NOMO-1 treated with dmso at 0.1 percent for 144 hours (cell line): ENCODE results near the gene RCCD1.
A peak's percentile ranks its signal among the peaks of the same experiment; 100 is the strongest.

ENCODE experiments used
- DNase-seq: peaks from one replicate; lab custom pipeline; 2025; ENCODE audit not compliant: unreplicated experiment; lab: John Stamatoyannopoulos, UW

The RCCD1 gene

DNA sequence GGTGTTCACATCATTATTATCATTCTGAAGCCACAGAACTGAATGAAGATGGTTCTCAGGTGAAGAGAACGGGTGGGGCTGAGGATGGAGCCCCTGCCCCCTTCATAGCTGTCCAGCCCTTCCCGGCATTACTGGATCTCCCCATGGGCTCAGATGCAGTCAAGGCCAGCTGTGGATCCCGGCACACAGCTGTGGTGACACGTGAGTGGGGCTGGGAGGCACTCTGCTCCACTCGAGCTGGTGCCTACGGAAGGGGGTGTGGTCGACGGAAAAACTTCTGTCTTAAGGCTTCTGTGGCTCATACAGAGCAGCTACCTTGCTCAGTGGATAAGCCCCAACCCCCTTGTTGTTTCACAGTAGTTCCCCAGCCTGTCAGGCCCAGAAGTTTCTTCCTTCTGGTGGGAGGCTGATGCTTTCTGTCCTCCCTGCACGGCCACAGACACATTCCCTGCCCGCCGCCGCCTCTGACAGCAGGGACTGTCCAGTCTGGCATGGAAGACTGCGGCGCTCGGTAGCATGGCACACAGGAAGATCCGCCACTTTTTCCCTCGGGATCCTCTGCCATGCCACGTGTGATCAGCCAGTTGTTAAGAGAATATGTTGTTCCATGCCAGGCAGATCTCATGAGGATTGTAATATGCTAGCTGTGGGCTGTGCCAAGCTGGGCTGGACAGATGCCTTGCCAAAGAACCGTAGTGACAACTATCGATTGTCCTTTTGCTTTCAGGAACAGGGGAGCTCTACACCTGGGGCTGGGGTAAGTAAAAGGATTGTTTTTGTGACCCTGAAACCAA lies 5.8 kb downstream of the RCCD1 start:
- no peak for DNase-seq

DNA sequence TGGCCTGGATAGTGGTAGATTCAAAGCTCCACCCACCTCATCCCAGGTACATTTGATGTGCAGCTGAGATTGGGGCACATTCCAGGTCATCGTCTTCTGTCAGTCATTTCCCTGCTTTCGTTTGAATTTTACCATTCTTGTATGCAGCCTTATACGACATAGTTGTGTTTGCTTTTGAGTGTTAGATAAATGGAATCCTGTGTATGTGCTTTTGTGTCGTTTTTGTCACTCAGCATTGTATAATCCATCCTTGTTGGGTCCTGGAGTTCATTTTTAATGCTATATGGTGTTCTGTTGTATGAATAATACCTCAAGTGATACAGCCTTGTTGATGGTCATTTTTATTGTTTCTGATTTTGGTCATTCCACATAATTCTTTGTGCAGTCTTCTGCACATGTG lies 7.3 kb downstream of the RCCD1 start:
- no peak for DNase-seq

DNA sequence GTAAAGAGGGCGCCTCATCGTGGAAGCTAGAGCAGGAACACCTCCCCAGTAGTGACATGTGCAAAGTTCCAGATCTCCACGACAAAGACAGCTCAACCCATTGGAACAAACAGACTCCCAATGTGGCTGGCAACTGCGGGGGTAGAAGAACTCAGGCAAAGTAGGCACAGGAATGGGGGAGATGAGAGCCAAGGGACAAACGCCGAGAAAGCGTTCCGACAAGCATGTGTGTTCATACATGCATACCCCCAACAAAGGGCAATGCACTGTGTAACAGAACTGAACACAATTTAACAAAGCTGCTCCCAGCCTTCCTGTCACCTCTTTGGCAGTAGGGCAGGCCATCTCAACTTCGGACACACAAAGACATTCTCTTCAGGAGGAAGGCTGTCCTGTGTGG lies 11.6 kb downstream of the RCCD1 start:
- DNase-seq = no peak

DNA sequence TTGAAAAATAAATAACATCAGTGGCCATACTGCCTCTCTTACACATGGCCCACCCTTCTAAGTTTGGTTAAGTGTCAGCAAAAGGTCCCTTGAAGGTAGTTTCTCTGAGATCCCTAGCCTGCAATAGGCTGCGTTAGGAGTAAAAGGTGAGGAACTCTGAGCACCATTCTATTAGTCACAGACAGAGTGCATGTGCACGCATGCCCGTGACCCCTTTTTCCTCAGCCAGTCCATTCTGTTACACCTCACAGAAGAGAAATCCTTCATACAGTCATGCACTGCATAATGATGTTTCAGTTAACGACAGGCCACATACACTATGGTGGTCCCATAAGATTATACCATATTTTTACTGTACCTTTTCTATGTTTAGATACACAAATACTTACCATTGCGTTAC lies 12.5 kb downstream of the RCCD1 start:
- DNase-seq = no peak

DNA sequence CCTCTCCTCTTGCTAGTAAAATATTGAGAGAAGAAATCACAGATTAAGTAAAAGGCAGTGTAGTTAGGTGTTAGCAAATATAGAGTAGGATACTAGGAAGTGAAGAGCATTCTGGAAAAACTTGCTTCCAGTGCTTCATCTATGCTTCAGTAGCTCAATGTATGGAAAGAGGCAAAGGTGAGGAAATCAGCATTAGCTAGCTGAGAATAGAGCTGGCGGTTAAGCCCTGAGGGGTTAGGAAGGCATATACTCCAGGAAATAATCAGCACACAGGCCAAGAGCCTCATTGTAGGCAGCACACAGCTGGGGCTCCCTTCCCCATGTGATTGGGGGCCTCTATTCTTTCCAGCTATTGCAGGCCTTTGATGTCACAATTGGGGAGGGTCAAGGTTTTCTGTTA lies 13.8 kb downstream of the RCCD1 start:
- DNase-seq = no peak

DNA sequence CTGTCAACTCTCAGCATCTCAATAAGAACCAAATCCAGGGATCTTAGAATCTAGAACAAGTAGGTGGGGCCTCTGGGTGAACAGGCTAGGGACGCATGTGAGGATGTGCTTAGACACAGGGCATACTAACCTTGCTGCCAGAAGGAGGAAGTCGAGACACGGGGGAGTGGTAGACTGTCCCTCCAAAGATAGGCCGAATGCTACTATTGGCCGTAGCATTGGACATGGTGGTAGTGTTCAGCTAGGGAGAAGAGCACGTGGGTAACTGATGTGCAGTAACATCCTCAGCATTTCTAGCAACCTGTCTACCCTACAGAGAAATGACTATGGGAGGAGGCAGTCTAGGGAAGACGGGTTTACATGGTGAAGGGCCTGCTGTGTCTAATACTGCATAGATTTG lies 15.6 kb downstream of the RCCD1 start:
- no peak for DNase-seq

DNA sequence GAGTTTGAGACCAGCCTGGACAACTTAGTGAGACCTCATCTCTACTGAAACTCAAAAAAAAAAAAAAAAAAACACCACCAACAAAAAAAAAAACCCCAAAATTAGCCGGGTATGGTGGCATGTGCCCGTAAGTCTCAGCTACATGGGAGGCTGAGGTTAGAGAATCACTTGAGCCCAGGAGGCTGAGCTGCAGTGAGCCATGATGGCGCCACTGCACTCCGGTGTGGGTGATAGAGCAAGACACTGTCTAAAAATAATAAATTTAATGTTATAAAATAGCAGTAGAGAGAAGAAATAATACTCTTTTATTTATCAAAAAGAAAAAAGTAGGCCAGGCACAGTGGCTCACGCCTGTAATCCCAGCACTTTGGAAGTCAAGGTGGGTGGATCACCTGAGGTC lies 17.4 kb downstream of the RCCD1 start:
- no peak for DNase-seq

DNA sequence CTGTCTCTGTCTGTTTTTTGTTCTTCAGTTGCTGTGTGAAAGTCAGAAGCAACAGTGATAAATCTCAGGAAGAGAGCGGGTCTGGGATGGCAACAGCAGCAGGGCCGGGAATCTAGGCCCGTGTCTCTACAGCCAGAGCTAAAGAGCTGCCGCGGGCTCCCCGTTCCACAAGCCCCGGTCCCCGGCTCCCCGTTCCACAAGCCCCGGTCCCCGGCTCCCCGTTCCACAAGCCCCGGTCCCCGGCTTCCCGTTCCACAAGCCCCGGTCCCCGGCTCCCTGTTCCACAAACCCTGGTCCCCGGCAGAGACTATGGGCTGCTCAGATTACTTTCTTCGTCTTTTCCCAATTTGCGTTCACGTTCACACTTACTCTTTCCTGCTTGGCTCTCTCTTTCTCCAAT lies 19.5 kb downstream of the RCCD1 start:
- no peak for DNase-seq

DNA sequence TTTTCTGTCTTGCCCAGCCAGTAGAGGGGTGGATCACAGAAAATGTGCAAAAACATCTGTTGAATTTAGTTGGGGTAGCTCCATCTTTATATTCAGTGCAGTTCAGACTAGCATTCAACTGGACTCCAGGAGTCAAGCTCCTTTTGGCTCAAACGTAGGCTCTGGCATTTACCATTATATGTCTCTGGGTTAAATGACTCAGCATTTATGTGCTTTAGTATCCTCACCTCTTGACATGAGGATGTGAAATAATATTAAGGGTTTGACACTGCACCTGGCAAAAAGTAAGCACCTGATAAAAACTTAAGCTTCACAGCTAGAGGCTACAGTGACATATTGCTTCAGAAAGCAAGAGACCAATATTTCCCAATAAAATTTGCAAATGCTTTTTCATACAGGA lies 24.9 kb downstream of the RCCD1 start:
- no peak for DNase-seq

DNA sequence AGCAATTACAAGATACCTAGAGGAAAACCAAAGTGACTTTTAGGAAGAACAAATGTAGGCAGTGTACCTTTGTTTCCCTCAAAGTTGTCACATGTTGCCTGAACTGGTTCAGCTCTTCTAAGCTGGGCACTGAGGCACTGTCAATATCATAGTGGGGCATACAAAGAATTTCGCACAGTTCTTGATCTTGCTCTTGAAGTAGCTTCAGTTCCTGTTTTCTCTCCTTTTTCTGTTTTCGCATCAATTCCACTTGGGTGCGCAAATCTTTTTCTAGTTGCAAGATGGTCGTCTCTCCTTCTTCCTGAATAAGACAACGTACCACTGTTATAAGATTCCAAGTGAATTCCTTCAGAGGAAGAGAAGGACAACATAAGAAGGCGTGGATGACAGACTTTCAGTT lies 27.0 kb downstream of the RCCD1 start:
- no peak for DNase-seq

DNA sequence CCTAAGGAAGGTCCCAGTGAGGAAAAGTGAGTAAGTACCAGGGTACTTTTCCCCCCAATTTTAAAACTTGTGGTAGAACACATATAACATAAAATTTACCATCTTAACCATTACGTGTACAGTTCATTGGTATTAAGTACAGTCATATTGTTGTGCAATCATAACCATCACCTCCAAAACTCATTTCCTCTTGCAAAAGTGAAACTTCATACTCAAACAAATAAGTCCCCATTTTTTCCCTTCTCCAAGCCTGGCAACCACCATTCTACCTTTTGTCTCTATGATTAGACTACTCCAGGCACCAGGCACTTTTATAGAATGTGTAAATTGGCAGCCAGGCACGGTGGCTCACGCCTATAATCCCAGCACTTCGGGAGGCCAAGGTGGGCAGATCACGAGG lies 27.5 kb downstream of the RCCD1 start:
- peak; percentile 18 for DNase-seq

DNA sequence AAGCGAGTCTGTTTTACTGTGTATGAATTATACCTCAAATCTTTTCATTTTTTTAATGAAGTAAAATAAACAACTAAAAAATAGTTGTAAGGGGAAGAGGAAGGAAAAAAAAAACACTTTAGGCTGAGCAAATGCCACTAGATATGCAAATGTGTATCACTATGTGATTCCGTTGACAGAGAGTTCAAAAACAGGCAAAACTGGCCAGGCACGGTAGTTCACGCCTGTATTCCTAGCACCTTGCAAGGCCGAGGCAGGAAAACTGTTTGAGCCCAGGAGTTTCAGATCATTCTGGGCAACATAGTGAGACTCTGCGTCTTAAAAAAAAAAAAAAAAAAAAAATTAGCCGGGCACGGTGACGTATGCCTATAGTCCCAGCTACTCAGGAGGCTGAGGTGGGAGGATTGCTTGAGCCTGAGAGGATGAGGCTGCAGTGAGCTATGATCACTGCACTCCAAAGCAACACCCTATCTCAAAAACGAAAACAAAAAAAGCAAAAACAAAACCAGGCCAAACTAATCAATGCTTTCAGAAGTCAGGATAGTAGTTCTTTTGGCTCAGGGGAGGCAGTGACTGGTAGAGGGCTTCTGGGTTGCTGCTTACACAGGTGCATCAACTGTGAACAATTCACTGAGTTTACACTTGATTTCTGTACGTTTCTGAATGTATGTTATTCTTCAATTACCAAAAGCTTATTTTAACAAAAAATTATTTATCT lies 32.3 kb downstream of the RCCD1 start:
- no peak for DNase-seq

DNA sequence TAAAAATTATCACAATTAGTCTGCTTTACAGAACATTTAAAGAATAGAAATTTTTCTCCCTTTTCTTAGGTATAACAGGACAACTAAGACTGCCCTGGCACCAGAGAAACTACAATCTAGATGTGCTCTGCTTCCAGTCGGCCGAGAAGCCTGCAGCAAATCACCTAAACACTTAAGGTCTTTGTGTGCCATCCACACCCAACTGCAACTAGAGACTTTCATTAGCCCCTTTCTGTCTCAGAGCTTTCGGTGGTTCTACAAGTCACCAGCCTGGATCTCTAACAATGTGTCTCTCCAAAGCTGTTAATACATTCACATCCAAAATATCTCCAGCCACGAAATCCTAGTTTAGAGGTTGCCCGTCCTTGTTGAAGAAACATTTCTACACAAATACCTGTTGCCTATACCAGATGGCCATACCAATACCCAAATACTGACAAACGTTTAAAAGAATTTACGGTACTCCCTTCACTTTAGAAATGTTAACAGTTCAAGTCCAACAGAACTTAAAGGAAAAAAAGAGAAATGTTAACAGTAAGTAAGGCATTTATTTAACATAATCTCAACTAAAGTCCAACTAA lies 33.0 kb downstream of the RCCD1 start:
- DNase-seq = no peak

DNA sequence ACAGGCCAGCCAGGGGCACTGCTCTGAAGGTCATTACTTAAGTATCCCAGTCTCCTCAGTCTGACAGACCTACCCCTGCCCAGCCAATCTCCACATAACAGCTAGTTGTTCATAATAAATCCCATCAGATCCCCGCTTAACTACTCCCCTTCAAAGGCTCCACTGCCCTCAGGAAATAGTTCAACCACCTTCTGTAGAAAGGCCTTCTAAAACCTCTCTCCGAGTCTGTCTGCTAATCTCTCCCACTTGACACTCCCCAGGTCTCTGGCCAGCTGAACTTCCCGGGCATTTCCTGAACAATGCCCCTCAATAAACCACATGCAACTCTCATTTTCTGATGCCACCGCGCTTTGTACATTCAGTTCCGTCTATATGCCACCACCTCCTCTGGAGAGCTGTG lies 33.6 kb downstream of the RCCD1 start:
- DNase-seq = no peak

DNA sequence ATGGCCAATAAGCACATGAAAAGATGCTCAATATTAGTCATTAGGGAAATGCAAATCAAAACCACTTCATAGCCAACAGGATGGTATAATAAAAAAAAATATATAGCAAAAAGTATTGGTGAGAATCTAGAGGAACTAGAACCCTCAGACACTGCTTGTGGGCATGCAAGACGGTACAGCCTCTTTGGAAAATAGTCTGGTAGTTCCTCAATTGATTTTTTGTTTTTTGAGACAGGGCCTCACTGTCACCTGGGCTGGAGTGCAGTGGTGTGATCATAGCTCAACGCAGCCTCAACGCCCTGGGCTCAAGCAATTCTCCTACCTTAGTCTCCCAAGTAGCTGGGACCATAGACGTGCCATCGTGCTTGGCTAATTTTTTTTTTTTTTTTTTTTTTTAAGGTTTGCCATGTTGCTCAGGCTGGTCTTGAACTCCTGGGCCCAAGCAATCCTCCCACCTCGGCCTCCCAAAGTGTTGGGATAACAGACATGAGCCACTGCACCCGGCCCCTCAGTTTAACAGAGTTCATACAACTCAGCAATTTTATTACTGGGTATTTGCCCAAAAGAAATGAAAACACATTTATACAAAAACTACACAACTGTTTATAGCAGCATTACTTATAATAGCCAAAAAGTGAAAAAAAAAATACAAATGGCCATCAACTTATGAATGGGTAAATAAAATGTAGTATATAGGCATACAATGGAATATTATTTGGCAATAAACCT lies 34.5 kb downstream of the RCCD1 start:
- DNase-seq = peak; percentile 5

DNA sequence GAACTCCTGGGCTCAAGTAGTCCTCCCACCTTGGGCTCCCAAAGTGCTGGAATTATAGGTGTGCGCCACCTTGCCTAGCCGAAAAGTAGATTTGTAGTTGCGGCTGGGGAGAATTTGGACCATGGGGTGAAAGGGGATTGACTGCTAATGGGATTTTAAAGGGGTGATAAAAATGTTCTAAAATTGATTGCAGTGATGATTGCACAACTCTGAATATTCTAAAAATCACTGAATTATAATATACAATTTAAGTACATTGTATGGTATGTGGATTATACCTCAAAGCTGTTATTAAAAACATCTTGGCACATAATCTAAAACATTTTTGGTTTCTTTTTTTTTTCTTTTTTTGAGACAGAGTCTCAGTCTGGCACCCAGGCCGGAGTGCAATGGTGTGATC lies 35.8 kb downstream of the RCCD1 start:
- DNase-seq = no peak

DNA sequence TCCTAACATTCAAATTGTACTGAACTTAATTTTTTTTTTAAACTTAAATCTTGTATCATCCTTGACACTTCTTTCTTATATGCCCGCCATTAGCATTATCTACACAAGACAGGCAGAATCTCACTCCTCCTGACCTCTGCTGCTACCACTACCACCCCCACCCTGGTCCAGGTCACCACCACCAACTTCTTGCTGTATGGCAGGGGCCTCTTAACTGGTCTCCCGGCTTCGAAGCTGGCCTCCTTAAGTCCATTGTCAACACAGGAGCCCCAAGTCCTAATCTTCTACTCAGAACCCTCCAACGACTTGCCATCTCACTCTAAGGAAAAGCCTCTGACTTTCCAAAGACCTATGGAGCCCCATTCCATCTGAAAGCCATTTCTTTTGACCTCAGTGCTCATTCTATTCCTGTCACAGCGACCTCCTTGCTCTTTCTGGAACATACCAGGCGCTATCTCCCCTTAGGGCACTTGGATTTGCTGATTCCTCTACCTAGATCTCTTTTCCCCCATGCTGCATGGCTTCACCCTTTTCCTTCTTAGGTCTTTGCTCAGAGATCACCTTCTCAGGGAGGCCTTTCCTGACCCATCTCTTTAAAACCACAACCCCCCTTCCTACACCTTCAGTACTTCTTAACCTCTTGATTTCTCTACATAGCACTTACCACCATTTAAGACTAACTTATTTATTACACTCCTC lies 37.1 kb downstream of the RCCD1 start:
- DNase-seq = no peak

DNA sequence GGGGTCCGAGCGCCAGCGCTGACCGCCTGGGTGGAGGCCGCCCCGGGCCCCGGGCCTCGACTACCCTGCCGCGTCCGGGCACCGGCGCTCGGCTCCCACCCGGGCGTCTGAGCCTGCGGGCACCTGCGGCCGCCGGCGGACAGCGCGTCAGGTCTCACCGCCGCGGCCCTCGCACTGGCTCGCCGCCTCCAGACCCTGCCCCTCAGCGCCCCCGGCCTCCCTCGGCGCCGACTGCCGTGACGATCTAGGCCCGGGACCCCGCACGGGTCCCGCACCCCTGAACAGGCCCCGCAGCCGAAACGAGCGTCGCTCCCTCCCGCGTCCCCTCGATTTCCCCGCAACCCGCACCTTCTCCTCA lies 39.4 kb downstream of the RCCD1 start:
- DNase-seq = no peak

DNA sequence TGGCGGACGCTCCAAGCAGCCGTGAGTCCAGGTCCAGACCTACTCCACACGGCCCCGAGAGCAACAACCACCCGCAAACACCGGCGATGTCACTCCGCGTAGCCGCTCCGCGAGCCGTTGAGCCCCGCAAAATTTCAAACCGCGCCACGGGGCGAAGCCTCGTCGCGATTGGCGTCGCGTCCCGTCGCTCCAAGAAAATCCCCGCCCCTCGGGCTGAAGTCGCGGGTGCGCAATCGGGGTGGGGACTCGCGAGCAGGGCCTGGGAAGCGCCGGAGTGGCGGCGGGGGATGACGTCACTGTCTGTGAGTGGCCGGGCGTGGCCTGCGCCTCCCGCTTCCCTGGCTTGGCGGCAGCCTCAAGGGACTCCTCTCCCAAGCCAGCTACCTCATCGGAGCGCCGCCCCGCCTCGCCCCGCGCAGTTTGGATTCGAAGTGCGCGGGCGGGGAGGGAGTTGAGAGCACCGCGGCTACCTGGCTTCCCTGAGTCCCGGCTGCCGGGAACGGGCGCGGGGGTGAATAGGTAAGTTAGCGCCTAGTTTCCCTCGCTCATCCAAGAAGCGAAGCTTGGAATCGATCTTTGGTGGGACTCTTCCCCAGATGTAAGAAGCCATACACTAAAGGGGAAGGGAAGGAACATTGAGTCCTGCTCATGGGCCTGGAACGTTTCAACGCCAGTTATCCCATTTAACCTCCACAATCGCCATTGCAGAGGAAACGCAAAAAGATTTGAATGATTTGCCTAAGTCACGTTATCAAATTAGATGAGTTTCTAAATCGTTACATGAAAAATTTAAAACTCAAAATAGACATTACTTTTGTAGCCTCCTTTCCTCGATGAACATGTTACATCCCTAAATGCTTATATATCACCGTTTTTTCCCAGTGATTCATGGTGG lies 40.0 kb downstream of the RCCD1 start, which contains the start of gene PRC1:
Gene PRC1 (minus strand): TSS at position 119 of the 895 bp plus-strand sequence. CDS start 118 bp downstream, at position 1.
- DNase-seq = peak; percentile 95

DNA sequence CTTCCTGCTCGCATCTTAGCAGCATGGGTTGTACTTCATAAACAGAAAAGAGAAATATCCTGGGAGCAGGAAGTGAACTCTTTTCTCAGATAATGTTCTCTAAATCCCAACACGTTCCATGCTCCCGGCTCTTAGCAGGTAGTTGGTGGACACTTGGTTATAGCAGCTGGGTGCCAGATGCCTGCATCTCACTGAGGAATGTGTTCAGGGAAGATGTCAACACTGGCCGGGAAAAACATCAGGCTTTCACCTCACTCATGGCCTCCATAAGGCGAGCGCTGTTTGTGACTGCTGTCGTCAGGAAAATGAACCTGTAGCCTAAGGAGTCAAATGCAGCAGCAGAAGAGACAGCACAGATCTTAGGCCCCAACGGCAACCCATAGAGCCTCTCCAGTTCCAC lies 44.1 kb downstream of the RCCD1 start:
- no peak for DNase-seq
